ENCODE data around the gene C3orf49.

Gene C3orf49, protein sequence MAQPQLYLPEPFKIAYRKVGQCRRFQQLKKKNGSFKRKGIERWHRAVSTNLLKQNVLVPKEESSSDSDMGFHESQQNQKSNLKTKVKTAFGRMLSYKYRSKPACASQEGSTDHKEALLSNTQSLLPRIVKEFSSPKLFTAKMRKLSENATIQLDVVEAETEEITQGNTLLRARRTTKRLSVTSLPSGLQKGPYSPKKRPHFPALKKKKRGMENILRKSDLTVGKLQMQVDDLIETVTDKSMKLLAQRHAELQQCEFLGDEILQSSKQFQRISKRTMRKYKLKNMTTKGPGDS

DNA sequence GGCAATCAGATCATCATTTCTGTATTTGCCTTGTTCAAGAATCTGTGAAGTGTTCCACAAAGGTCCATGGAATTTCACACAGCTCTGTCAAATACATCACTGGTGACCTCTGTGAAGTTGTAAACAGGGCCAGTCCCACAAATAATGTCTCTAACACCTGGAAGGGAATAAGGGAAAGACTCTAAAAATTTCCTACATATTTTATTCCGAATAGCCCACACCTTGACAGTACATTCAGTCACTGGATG lies at the start of gene C3orf49:
Gene C3orf49 (plus strand): TSS at position 149 of the 248 bp plus-strand sequence. CDS start 173 bp downstream, outside the sequence.
- no peak for DNase-seq

DNA sequence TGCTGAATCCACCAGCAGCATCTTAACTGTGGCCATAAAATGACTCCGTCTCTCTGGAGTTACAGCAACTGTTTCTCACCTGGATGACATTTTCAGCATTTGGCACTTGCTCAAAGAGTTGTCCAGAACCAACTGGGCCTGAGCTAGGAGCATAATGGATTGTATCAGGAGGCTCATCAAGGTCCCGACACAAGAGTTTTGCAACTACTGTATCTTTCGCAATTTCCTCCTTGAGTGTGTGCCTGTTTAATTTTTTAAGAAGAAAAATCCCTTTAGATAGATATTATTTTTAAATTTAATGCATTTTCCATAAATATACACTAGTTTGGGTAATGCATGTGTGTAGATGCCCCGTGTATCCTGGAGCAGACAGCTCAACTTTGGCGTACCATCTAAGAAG lies 44.3 kb upstream of the C3orf49 start:
- no peak for DNase-seq

DNA sequence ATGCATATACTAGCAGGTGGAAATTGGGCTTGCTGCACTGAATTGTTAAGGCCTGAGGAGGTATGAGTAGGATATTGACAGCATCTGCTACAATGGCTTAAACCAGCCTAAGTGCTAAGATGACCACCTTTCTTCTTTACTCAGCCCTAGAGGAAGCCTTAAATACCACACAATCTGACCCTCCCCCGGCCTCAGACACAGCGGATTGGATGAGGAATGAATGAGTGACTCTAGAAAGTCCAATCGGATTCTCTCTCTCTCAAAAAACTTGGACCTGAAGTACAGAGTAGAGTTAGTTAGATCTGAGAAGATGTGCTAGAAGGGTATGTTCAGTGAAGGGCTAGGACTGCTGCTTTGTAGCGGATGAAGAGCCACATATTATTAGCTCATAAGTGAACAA lies 39.9 kb upstream of the C3orf49 start:
- DNase-seq, result no peak

DNA sequence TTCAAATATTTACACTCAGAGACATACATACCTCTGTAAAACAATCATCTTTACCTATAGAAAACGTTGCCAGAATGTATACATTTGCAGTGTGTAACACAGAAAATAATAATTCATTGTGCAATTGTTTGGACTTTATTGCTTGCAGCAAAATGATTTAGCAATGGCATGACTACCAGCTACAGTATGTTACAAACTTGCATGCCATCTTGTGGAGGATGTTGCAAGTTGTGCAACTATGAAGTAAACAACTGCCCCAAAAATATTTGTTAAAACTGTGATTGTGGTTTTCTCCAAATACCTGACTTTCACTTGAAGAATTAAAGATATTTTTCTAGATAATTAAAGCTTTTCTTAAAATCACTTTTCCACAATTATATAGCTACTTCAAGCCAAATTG lies 27.1 kb upstream of the C3orf49 start:
- no peak for DNase-seq

DNA sequence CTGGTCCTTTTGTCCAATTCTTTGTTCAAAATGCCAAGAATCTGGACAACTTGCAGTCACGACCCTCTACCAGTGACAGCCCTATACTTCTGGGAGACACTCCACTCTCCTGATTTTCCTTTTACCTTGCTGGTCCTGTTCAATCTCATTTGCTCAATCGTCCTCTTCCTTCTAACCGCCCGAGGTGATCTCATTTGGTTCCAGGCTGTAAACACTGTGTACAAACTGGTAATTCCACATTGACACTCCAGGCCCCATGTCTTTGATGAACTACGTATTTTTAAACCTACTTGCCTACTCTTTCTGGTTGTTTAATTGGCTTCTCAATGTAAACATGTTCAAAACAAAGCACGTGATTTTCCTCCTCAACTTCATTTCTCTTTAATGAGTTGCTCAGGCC lies 23.7 kb upstream of the C3orf49 start:
- no peak for DNase-seq

DNA sequence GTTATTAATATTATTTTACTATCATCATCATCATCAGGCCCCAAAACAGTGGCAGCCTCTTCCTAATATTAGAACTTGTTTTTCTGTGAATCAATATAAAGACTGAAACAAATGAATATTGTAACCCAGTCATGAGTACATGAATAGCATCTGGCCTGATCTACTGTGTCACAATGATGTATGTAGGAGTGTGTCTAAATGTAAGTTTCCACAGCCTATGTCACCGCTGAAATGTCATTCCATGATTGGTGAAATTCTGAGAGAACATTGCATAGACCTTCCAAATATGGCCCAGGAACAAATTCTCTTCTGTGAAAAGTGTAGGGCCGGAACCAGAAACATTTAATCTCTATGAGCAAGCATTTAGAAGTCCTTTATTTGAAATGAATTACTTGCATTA lies 20.6 kb upstream of the C3orf49 start:
- no peak for DNase-seq

DNA sequence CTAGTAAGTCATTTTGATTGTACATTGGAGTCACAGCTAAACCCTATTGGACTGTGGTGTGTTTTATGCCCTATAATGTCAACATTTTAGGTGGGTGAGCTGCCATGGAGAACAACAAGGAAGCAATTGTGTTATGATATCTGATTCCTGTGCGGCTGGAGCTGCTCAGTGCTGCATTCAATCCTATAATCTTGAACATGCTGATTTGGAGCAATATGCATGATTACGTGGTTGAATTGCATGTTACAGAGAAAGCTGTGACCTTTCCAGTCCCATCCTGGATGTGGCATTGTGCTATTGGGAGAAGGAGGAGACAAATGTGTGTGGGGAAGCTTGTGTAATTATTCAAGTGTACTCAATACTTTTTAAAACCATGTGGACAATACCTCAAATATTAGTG lies 20.1 kb upstream of the C3orf49 start:
- no peak for DNase-seq

DNA sequence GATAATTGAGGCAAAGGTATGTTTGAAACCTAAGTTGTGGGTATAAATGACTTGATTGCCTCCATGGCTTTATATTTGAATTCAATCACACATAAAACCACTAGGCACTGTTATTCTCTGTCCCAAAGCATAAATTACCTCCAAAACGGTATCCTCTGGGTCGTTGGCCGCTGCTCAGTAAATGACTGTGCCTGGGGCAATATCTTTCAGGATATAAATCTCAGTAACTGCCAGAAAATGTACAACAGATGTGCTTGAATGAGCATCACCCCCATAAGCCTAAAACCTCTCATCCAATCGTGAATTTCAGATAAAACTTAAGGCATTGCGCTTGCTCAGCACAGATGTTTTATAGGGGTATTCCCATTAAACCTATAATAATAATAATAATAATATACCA lies 19.0 kb upstream of the C3orf49 start:
- DNase-seq, result no peak

DNA sequence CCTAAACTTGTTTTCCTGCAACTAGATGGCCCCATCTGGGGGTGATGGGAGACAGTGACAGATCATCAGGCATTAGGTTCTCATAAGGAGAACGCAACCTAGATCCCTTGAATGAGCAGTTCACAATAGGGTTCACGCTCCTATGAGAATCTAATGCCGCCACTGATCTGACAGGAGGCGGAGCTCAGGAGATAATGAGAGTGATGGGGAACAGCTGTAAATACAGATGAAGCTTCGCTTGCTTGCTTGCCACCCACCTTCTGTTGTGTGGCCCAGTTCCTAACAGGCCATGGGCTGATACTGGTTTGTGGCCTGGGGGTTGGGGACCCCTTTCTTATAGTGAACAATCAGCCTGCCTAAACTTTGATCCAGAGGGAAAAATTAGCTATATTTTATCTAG lies 15.2 kb upstream of the C3orf49 start:
- DNase-seq, result no peak

DNA sequence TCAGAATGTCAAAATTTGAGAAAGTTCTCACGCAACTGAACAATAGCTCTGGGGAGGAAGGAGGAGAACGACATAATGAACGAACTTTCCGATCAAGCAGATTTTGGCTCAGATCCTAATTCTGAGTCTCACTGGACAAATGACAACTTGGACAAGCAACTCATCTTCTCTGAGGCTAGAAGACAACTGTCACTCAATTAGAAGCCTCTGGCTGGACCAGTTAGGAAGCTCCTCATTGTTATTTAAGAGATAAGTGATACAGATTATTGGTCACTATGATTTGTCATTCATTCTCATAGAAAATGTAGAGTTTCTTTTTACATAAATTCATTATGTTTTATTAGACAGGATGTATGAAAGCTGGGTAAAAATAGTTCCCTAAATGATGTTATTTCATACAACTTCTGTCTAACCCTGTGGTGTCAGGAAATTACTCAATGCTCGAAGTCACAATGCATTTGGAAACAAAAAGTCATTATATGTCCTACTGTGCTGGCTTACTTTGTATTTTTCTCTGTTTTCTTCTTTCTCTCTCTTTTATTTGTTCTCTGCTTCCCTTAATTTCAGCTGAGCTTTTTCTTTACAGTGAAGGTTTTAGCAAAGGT lies 11.0 kb upstream of the C3orf49 start:
- DNase-seq, result no peak

DNA sequence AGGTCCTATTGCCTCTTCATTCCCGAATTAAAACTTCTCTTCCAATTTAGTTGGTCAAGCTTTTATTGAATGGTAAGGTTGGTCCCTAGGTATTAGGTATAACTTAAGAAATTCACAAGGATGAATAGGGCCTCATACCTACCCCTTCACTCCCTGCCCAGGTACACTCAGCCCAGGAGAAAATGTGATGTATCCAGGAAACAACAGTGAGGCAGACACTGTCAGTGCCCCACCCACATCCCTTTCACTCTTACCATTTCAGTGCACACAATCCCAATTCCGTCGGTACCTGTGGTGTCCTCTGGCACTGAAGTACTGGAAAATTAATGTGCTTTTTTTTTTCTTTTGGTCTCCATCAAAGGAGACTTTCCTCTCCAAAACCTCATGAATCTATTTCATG lies 10.5 kb upstream of the C3orf49 start:
- no peak for DNase-seq

DNA sequence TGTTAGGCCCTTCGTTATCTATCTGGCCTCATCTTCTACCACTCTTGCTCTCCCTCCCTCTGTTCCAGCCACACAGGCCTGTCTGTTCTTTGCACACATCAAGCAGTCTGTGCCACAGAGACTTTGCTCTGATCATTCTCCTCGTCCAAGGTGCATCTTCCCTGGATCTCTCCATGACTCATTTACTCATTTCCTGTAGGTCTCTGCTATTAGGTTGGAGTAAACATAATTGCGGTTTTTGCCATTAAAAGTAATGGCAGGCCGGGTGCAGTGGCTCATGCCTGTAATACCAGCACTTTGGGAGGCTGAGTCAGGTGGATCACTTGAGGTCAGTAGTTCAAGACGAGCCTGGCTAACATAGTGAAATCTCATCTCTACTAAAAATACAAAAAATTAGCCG lies 9.5 kb upstream of the C3orf49 start:
- no peak for DNase-seq

DNA sequence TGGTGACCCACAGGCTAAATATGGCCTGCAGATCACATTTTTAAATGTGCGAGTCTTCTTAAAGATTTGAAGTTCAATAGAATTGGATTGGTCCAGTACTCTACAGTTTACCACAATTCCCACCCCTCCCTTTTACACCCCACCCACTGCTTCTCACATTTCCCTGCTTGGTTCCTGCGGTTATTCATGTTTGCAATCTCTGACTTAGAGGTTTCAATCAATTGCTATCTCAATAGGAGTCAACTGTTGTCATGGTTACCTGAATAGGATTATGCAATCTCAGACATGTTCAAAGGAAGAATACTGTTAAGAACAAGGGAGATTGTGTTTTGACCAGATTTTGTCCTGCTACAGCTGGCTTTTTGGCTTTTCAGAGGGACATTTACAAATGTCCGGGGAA lies 4.9 kb upstream of the C3orf49 start:
- DNase-seq, result no peak

DNA sequence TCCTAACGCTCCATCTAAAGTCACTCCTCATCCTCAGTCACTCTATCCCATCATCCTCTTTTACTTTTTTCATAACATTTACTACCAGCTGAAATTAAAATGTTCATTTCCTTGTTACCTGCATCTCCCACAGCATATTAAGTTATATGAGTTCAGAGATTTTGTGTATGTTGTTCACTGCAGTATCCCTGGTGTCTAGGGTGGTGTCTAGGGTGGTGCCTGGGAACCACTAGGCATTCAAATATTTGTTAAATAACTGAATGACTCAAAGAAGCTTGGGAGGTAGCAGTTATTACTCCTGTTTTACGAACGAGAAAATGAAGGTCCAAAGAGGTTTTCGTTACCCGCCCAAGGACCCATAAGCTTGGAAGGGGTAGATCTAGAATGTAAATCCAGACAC lies 1.9 kb upstream of the C3orf49 start:
- DNase-seq, result no peak

DNA sequence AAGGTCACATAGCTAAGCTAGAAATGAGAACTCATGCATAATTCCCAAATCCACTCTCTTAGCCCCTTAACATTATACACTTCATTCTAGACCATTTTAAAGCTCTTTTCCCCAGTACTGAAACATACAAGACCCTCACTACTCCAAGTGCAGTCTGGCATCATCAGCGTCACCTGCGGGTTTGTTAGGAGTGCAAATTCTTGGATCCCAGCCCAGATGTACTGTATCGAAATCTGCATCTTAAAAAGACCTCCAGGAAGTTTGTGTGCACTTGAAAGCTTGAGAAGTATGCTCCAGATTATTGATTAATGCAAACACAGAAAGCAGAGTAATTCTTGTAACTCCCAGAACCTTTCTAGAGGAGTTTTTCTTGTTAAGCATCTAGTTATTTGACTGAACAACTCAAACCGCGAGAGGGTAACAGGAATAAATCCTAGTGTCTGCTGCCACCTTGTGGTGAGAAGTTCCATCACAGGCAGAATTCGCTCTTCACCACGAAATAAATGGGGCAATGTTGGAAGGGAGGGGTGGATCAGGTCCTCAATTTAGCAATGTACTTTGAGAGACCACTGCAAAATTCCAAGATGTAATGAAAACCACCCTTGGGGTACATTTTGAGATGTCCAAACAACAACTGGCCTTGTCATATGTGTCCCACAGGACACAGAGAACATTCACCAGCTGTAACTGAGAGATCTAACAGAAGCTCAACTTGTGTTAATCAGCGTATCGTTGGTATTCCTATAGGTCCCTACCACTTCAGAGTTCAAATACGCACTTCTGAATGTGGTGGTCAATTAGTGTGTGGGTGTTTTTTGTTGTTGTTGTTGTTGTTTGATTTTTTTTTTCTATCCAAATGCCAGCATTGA lies 583 bp upstream of the C3orf49 start:
- peak; percentile 4 for DNase-seq

DNA sequence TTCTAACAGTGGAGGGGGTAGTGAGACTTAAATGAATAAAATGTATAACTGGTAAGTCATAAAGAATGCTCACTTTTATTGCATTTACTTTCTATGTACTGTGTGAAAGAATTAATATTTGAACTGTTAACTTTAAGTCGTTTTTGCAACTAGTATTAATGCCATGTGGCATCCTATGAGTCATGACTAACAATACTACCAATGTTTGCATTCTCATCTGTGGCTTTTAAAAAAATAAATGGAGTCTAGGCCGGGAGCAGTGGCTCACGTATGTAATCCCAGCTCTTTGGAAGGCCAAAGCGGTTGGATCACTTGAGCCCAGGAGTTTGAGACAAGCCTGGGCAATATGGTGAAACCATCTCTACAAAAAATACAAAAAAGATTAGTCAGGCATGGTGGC lies 5.2 kb downstream of the C3orf49 start:
- no peak for DNase-seq

DNA sequence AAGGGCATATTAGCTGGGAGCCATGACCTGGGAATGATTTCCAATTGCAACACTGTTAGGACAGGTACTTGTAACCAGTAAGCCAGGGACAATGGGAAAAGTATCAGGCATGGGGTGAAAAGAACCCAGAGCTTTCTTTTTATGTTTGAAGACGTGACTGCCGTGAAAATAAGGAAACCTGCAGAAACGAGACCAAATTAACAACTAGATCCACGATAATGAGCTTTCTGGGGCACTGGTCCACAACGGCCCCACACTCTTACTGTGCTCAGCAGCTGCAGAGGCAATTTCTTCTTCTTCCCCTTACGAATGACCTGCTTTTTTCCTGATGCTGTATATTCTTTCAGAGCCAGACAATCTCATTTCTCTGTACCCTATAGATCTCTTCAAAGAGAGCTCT lies 11.4 kb downstream of the C3orf49 start:
- no peak for DNase-seq

DNA sequence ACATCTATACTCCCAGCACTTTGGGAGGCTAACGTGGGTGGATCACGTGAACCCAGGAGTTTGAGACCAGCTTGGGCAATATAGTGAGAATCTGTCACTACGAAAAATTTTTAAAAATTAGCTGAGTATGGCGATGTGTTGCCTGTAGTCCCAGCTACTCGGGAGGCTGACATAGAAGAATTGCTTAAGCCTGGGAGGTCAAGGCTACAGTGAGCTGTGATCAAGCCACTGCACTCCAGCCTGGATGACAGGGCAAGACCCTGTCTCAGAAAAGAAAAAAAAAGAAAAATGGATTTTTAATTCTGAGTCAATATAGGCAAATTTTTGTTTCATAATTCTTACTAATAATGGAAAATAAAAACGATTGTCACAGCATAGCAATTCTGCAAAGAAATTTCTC lies 13.3 kb downstream of the C3orf49 start:
- DNase-seq, result no peak

DNA sequence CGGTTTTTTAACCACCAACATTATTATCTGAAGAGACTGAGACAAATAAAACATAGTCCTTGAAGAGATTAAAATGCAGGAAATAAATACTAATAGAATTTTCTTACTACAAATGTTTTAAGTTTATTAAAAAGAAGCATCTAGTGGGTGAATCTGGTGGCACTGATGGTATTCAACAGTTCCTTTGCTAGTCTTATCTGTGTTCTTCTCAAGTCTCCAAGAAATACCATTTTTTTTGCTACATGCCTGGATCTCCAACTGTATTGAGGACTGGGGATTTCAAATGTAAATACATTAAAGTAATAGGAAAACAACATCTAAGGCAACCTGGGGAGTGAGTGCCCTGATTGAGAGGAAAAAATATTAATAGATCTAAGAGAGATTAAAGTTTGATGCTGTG lies 22.6 kb downstream of the C3orf49 start:
- DNase-seq, result no peak

DNA sequence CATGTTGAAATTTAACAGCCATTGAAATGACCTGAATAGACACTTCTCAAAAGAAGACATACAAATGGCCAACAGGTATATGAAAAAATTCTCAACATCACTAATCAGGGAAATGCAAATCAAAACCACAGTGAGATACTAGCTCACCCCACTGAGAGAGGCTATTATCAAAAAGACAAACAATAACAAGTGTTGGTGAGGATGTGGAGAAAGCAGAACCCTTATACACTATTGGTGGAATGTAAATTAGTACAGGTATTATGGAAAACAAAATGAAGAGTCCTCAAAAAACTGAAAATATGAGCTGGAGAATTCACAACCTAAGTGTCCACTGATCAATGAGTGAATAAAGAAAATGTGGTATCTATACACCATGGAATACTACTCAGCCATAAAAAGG lies 23.0 kb downstream of the C3orf49 start:
- DNase-seq, result no peak

DNA sequence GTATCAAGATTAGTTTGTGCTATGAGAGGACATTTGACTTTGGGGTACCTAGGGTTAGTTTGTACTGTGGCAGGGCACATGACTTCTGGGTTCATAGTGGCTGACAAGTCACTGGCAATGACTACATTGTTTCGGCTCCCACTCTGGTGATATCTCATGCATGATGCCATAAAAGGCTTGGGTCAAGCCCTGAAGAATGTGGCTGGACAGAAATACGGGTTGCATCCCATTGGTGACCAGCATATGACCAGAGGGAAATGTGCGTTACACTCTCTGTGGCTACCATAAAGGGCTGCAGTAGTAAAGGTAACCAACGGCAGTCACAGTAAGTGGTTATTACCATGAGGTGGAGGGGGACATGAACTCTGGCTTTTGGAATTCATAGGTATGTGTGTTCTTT lies 26.1 kb downstream of the C3orf49 start:
- DNase-seq, result no peak

DNA sequence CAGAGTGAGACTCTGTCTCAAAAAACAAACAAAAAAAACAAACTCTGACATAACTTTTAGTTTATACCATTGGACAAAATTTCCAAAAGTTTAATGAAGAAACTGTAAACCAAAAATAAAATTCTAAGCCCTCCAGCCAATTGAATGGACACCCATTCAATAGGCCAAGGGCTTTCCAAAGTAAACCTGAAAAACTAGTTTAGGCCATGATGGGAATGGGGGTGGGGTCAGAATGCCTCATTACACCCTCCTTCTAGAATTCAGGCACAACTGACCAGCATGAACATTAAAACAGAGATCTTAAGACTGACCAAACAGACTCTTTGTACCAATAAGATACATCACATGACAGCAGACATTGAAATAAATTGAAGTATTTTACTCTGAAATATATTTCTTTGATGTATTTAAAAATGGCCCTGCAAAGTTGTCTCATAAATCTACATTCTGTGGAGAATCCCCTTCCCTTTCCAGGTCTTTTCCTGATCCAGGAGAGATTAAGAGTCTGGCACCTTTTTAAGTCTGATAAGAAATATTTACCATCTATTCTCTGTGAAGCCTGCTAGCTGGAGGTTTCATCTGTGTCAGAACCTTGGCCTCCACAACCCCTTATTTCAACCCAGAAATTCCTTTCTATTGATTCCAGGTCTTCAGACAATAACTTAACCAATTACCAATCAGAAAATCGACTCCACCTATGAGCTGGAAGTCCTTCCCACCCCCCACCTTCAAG lies 28.8 kb downstream of the C3orf49 start:
- DNase-seq, result no peak

DNA sequence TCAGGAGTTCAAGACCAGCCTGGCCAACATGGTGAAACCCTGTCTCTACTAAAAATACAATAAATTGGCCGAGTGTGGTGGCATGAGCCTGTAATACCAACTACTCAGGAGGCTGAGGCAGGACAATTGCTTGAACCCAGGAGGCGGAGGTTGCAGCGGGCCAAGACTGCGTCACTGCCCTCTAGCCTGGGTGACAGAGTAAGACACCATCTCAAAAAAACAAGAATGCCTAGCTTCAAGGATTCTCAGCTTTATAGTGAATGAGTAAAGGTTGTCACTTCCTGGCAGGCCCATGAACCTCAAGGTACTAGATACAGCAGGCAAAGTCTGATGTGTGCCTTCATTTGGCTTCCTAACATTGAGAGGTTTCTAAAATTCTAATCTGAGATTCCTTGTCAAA lies 30.1 kb downstream of the C3orf49 start:
- DNase-seq, result no peak

DNA sequence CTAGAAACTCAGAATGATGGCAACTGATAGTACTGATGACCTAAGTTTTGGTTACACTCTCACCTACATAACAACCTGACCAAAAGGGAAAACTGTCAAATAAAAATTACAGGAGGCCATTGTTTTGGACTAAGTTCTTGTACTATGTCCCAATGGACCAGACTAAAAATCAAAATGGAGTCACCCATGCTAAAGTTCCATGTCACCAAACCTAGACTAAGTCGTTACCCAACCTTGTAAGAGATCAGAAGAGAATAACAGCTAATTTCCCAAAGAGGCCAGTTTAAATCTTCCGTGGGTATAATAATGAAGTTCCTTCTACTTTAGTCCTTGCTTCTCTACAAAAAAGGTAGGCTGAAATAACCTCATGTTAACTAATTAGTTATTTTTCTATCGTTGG lies 32.2 kb downstream of the C3orf49 start:
- no peak for DNase-seq
